ENCODE results near the gene GALM. TPM values are rescaled to one million over a fixed set of nuclear protein-coding genes. Genes with fewer than 3 reads are reported as not detected.
A peak's percentile ranks its signal among the peaks of the same experiment; 100 is the strongest.

The GALM gene
- total and polyA plus RNA-seq, 7 experiments from 2014 or later: 4.3 to 52.5 (median 14.4) TPM

DNA sequence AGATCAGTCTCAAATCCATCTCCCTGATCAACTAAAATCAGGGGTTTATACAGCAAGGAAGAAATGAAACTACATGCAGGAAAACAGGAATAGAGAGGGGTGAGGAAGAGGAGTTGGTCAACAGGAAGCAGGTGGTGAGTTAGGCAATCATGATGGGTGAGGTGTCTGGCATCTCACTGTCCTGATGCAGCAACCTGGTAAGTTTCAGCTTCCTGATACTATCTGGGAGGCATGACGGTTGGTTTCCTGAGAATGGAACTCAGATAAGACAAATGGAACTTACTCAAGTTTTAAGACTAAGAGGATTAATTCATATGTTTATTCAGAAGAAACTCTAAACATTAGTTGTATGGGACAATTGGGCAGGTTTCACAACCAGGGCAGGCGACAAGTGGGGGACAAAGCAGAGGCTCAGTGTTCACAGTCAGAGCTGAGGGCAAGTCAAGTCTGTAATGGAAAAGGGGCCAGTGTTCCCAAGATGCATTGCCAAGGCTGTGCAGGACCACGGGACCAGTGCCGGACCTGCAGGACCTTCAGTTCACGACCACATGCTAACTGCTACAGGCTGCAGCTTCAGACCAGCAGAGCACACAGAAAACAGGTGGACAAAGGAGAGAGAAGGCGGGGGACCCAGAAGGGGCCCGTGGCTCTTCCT, 17.7 kb upstream of the GALM start:
- DNase-seq: no peak
- H3K4me3 Mint-ChIP-seq: peak overlapping the region in 2 of 10 donors; percentile 14 to 52
- intact Hi-C loops (cut with micrococcal nuclease): no loop called here
- H3K36me3 ChIP-seq (ENCODE audit: control insufficient read depth in 2 of 3, insufficient read depth in 3 of 3, low read length in 3 of 3): no peaks in the 10 kb centered on the region
- POLR2A ChIA-PET: no interaction called here
- peak overlapping the region in 7 of 9 donors; percentile 2 to 80 (median 73) for H3K27ac Mint-ChIP-seq
- H3K4me1 ChIP-seq (ENCODE audit: control insufficient read depth in 2 of 2, insufficient read depth in 2 of 2, low read length in 2 of 2): peaks cover 6 to 20% of the 10 kb centered on the region in 2 donors
- no peaks in the 10 kb centered on the region for H3K9me3 ChIP-seq (ENCODE audit: control insufficient read depth in 2 of 3, low read length in 3 of 3)
- CTCF ChIA-PET: no interaction called here
- ATAC-seq: peak; percentile 31
- H3K9me3 Mint-ChIP-seq: peaks cover 0 to 13% (median 0%) of the 10 kb centered on the region in 11 donors
- peaks cover 23 to 60% (median 32%) of the 10 kb centered on the region in 7 donors for H3K4me1 Mint-ChIP-seq
- H3K27ac ChIP-seq (ENCODE audit: low read depth, low read length): no peak overlapping the region
- H3K4me3 ChIP-seq (ENCODE audit: low read length): no peak overlapping the region
- peaks cover 0 to 29% (median 0%) of the 10 kb centered on the region in 5 donors for H3K36me3 Mint-ChIP-seq
- H3K27me3 ChIP-seq (ENCODE audit: control insufficient read depth in 2 of 2, insufficient read depth in 2 of 2, low read length in 2 of 2): no peaks in the 10 kb centered on the region
- no peaks in the 10 kb centered on the region for H3K27me3 Mint-ChIP-seq

DNA sequence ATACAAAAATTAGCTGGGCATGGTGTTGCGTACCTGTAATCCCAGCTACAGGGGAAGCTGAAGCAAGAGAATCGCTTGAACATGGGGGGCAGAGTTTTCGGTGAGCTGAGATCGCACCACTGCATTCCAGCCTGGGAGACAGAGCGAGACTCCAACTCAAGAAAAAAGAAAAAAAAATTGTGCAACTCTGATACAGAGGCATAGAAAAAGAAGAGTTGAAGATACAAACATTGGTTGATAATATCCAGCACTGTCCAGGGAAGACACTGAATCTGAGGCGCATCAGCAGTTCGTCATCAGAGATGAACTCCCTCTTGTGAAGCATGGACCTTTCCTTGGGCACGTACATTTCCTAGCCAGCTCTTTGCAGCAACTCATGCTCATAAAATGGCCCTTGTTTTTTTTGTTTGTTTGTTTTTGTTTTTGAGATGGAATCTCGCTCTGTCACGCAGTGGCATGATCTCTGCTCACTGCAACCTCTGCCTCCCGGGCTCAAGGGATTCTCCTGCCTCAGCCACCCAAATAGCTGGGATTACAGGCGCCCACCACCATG, 16.7 kb upstream of the GALM start:
- Mint-ChIP-seq H3K4me3 (no peak overlapping the region), H3K27me3 (no peaks in the 10 kb centered on the region), H3K36me3 (peaks cover 0 to 25% (median 0%) of the 10 kb centered on the region in 5 donors), H3K4me1 (peaks cover 20 to 64% (median 34%) of the 10 kb centered on the region in 7 donors), H3K9me3 (peaks cover 0 to 13% (median 0%) of the 10 kb centered on the region in 11 donors), H3K27ac (no peak overlapping the region)
- H3K4me1 ChIP-seq (ENCODE audit: control insufficient read depth in 2 of 2, insufficient read depth in 2 of 2, low read length in 2 of 2): peaks cover 5 to 24% of the 10 kb centered on the region in 2 donors
- POLR2A ChIA-PET: interaction anchor here (1.0 kb wide), 1 partner anchor 18 kb away, joined by 5 read pairs; no protein-coding TSS in a partner anchor
- no peak overlapping the region for H3K27ac ChIP-seq (ENCODE audit: low read depth, low read length)
- no peaks in the 10 kb centered on the region for H3K9me3 ChIP-seq (ENCODE audit: control insufficient read depth in 2 of 3, low read length in 3 of 3)
- ATAC-seq: no peak
- CTCF ChIA-PET: no interaction called here
- no peak overlapping the region for H3K4me3 ChIP-seq (ENCODE audit: low read length)
- no peaks in the 10 kb centered on the region for H3K36me3 ChIP-seq (ENCODE audit: control insufficient read depth in 2 of 3, insufficient read depth in 3 of 3, low read length in 3 of 3)
- H3K27me3 ChIP-seq (ENCODE audit: control insufficient read depth in 2 of 2, insufficient read depth in 2 of 2, low read length in 2 of 2): no peaks in the 10 kb centered on the region
- intact Hi-C loops (cut with micrococcal nuclease): no loop called here
- DNase-seq: no peak

DNA sequence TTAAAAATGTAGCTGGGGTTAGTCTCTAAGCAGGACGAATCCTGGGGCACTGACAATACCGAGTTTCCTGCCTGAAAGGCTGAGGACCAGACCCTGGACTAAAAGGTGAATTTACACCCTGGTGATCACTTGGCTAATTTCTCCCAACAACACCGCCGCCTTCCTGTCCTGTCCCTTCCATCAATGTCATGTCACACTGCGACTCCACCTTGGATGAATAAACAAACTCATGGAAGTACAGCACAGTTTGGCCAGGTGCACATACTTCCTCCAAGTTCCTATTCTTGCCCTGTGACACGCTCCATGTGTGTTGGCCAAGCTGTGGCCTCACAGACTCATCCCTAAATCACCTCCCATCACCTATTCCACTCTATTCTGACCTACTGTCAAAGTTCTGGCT, 15.9 kb upstream of the GALM start:
- Mint-ChIP-seq H3K4me3 (no peak overlapping the region), H3K4me1 (peaks cover 20 to 66% (median 37%) of the 10 kb centered on the region in 7 donors), H3K36me3 (peaks cover 0 to 25% (median 0%) of the 10 kb centered on the region in 5 donors), H3K9me3 (peaks cover 0 to 13% (median 0%) of the 10 kb centered on the region in 11 donors), H3K27ac (peak overlapping the region in 1 of 9 donors; percentile 38), H3K27me3 (no peaks in the 10 kb centered on the region)
- ChIA-PET POLR2A (interaction anchor here (1.0 kb wide), 2 partner anchors 17 to 47 kb away, joined by 3 to 5 read pairs; no protein-coding TSS in a partner anchor), CTCF (no interaction called here)
- no peak overlapping the region for H3K27ac ChIP-seq (ENCODE audit: low read depth, low read length)
- H3K36me3 ChIP-seq (ENCODE audit: control insufficient read depth in 2 of 3, insufficient read depth in 3 of 3, low read length in 3 of 3): no peaks in the 10 kb centered on the region
- no peak for DNase-seq
- intact Hi-C loops (cut with micrococcal nuclease): no loop called here
- no peak overlapping the region for H3K4me3 ChIP-seq (ENCODE audit: low read length)
- no peaks in the 10 kb centered on the region for H3K9me3 ChIP-seq (ENCODE audit: control insufficient read depth in 2 of 3, low read length in 3 of 3)
- ATAC-seq: no peak
- H3K4me1 ChIP-seq (ENCODE audit: control insufficient read depth in 2 of 2, insufficient read depth in 2 of 2, low read length in 2 of 2): peaks cover 0 to 32% of the 10 kb centered on the region in 2 donors
- H3K27me3 ChIP-seq (ENCODE audit: control insufficient read depth in 2 of 2, insufficient read depth in 2 of 2, low read length in 2 of 2): no peaks in the 10 kb centered on the region

DNA sequence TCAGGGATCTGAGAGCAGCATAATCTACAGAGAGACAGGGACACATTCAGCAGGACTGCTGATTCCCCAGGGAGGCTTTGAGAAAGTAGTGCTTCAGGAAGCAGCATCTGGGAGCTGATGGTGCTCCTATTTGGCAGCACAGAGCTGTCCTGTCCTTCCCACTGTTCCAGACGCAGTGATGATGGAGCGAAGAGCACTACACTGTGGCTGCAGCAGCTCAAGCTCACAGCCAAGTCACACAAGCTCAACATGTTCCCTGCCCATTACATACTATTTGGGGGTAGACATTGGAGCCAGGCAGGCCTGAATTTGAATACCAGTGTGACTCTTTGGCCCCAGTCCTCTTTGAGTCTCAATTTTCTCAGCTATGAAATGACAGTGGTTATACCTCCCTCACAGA, 15.2 kb upstream of the GALM start:
- H3K4me3 Mint-ChIP-seq: peak overlapping the region in 1 of 10 donors; percentile 24
- Histone ChIP-seq H3K4me1 (ENCODE audit: control insufficient read depth in 2 of 2, insufficient read depth in 2 of 2, low read length in 2 of 2) (peaks cover 0 to 34% of the 10 kb centered on the region in 2 donors), H3K4me3 (ENCODE audit: low read length) (no peak overlapping the region), H3K27me3 (ENCODE audit: control insufficient read depth in 2 of 2, insufficient read depth in 2 of 2, low read length in 2 of 2) (no peaks in the 10 kb centered on the region), H3K36me3 (ENCODE audit: control insufficient read depth in 2 of 3, insufficient read depth in 3 of 3, low read length in 3 of 3) (no peaks in the 10 kb centered on the region), H3K9me3 (ENCODE audit: control insufficient read depth in 2 of 3, low read length in 3 of 3) (no peaks in the 10 kb centered on the region), H3K27ac (ENCODE audit: low read depth, low read length) (no peak overlapping the region)
- ChIA-PET CTCF (interaction anchor here (0.6 kb wide), 1 partner anchor 16 kb away, joined by 3 read pairs; no protein-coding TSS in a partner anchor), POLR2A (interaction anchor here (1.0 to 3.3 kb wide), 2 partner anchors 16 to 47 kb away, joined by 3 to 23 read pairs; partner anchors contain the start of gene GALM)
- H3K27me3 Mint-ChIP-seq: no peaks in the 10 kb centered on the region
- DNase-seq (no peak), ATAC-seq (no peak)
- intact Hi-C loops (cut with micrococcal nuclease): no loop called here
- peaks cover 20 to 67% (median 37%) of the 10 kb centered on the region in 7 donors for H3K4me1 Mint-ChIP-seq
- H3K9me3 Mint-ChIP-seq: peaks cover 0 to 13% (median 0%) of the 10 kb centered on the region in 11 donors
- H3K36me3 Mint-ChIP-seq: peaks cover 0 to 25% (median 0%) of the 10 kb centered on the region in 5 donors
- peak overlapping the region in 1 of 9 donors; percentile 79 for H3K27ac Mint-ChIP-seq

DNA sequence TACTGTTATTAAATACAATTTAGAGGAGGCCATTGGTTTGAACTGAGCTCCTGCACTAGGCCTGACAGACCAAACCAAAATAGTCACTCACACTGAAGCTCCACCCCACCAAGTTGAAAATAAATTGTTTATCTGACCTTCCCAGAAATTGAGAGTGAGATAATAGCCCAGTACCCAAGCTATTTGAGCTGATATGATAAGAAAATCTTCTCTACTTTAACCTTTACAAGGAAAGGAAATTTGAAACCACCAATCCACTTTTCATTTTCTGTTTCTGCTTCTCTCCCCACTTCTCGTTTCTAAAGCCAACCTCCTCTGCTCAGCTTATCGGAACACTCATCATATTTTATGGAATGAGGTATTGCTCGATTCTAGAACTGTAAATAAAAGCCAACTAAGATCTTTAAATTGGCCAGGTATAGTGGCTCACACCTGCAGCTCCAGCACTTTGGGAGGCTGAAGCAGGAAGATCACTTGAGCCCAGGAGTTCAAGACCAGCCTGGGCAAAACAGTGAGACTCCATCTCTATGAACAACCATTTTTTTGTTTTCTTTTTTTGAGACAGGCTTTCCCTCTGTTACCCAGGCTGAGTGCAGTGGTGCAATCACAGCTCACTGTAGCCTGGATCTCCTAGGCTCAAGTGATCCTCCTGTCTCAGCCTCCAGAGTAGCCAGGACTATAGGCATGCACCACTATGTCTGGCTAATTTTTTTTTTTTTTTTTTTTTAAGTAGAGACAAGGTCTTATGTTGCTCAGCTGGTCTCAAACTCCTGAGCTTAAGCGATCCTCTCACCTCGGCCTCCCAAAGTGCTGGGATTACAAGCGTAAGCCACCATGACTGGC, 13.3 kb upstream of the GALM start:
- no peaks in the 10 kb centered on the region for H3K9me3 ChIP-seq (ENCODE audit: control insufficient read depth in 2 of 3, low read length in 3 of 3)
- Mint-ChIP-seq H3K27ac (peak overlapping the region; percentile 15 to 92 (median 70)), H3K9me3 (peaks cover 0 to 14% (median 0%) of the 10 kb centered on the region in 11 donors), H3K27me3 (no peaks in the 10 kb centered on the region), H3K4me3 (peak overlapping the region in 7 of 10 donors; percentile 4 to 74 (median 50)), H3K4me1 (peaks cover 20 to 74% (median 35%) of the 10 kb centered on the region in 7 donors), H3K36me3 (peaks cover 0 to 23% (median 0%) of the 10 kb centered on the region in 5 donors)
- ATAC-seq (no peak), DNase-seq (no peak)
- peaks cover 0 to 34% of the 10 kb centered on the region in 2 donors for H3K4me1 ChIP-seq (ENCODE audit: control insufficient read depth in 2 of 2, insufficient read depth in 2 of 2, low read length in 2 of 2)
- CTCF ChIA-PET: interaction anchor here (0.7 to 1.4 kb wide), 5 partner anchors 8 to 89 kb away, joined by 3 to 4 read pairs (median 3); no protein-coding TSS in a partner anchor
- no peak overlapping the region for H3K4me3 ChIP-seq (ENCODE audit: low read length)
- H3K27ac ChIP-seq (ENCODE audit: low read depth, low read length): no peak overlapping the region
- intact Hi-C loops (cut with micrococcal nuclease): loop anchor here in 1 of 2 donors (1.0 kb wide), 2 partner anchors 8 to 15 kb away; no protein-coding TSS in a partner anchor
- H3K27me3 ChIP-seq (ENCODE audit: control insufficient read depth in 2 of 2, insufficient read depth in 2 of 2, low read length in 2 of 2): no peaks in the 10 kb centered on the region
- POLR2A ChIA-PET: interaction anchor here (0.5 to 3.3 kb wide), 8 partner anchors 11 to 385 kb away, joined by 3 to 23 read pairs (median 4); partner anchors contain the start of gene GALM
- H3K36me3 ChIP-seq (ENCODE audit: control insufficient read depth in 2 of 3, insufficient read depth in 3 of 3, low read length in 3 of 3): no peaks in the 10 kb centered on the region

DNA sequence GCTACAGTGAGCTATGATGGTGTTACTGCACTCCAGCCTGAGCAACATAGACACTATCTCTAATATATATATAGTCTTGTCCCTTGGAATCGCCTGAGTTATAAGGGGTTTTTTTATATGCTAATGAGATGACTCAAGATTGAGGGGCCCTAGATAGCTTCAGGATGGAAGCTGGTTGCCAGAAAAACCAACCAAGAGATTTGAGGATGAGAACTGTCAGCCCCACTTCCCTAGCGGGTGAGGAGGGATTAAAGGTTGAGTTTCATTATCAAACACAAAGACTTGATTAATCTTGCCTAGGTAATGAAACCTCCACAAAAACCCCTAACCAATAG, 12.6 kb upstream of the GALM start:
- Histone ChIP-seq H3K4me3 (ENCODE audit: low read length) (no peak overlapping the region), H3K4me1 (ENCODE audit: control insufficient read depth in 2 of 2, insufficient read depth in 2 of 2, low read length in 2 of 2) (peaks cover 0 to 31% of the 10 kb centered on the region in 2 donors), H3K27ac (ENCODE audit: low read depth, low read length) (no peak overlapping the region), H3K36me3 (ENCODE audit: control insufficient read depth in 2 of 3, insufficient read depth in 3 of 3, low read length in 3 of 3) (no peaks in the 10 kb centered on the region), H3K27me3 (ENCODE audit: control insufficient read depth in 2 of 2, insufficient read depth in 2 of 2, low read length in 2 of 2) (no peaks in the 10 kb centered on the region), H3K9me3 (ENCODE audit: control insufficient read depth in 2 of 3, low read length in 3 of 3) (no peaks in the 10 kb centered on the region)
- H3K27ac Mint-ChIP-seq: peak overlapping the region in 6 of 9 donors; percentile 0 to 92 (median 18)
- H3K4me1 Mint-ChIP-seq: peaks cover 13 to 68% (median 28%) of the 10 kb centered on the region in 7 donors
- H3K36me3 Mint-ChIP-seq: peaks cover 0 to 17% (median 0%) of the 10 kb centered on the region in 5 donors
- H3K27me3 Mint-ChIP-seq: no peaks in the 10 kb centered on the region
- H3K9me3 Mint-ChIP-seq: peaks cover 0 to 7% (median 0%) of the 10 kb centered on the region in 11 donors
- ATAC-seq (no peak), DNase-seq (peak in 1 of 9 donors; percentile 2)
- peak overlapping the region in 5 of 10 donors; percentile 4 to 65 (median 41) for H3K4me3 Mint-ChIP-seq
- POLR2A ChIA-PET: interaction anchor here (0.5 to 3.3 kb wide), 5 partner anchors 10 to 99 kb away, joined by 3 to 23 read pairs (median 4); partner anchors contain the start of gene GALM
- intact Hi-C loops (cut with micrococcal nuclease): loop anchor here in 1 of 2 donors (1.0 kb wide), 2 partner anchors 9 to 14 kb away; no protein-coding TSS in a partner anchor
- CTCF ChIA-PET: interaction anchor here (0.6 to 1.4 kb wide), 5 partner anchors 13 to 89 kb away, joined by 3 to 4 read pairs (median 3); no protein-coding TSS in a partner anchor

Data from naive thymus-derived CD4-positive, alpha-beta T cell (primary cell).